Activated naive CD4-positive, alpha-beta T cell treated with anti-CD3 and anti-CD28 coated beads, Interleukin-2, amount 10 ng/mL, durations not matched to agents 7 days and 5 days (primary cell): ENCODE results near the gene VAPB.
"Not testable (repeated sequence)": the region's sequence is repeated elsewhere in the genome, so short reads cannot be mapped to it uniquely, and the experiment has no call there.

ENCODE experiments used
- CTCF ChIA-PET: fragments of 350-600 bp; sonication (Branson Sonifier 250); formaldehyde crosslinking; loops from one replicate; lab custom pipeline; 2021; ENCODE audit warnings: antibody characterized with exemption; lab: Charles Lee
- DNase-seq: peaks from one replicate; pipeline ENCODE4 v3.0.0-alpha.2; 2020
- H3K27ac Mint-ChIP-seq: one replicate; pipeline ENCODE4 v1.8.0; 2021; ENCODE audit warnings: mild to moderate bottlenecking, moderate library complexity, mixed read lengths
- H3K27me3 Mint-ChIP-seq: one replicate; pipeline ENCODE4 v1.8.0; 2021; ENCODE audit warnings: mild to moderate bottlenecking, mixed read lengths
- H3K36me3 Mint-ChIP-seq: one replicate; pipeline ENCODE4 v1.8.0; 2021; ENCODE audit warnings: mixed read lengths
- H3K4me1 Mint-ChIP-seq: one replicate; pipeline ENCODE4 v1.8.0; 2021; ENCODE audit warnings: mixed read lengths
- H3K4me3 Mint-ChIP-seq: one replicate; pipeline ENCODE4 v1.8.0; 2021; ENCODE audit warnings: mild to moderate bottlenecking, moderate library complexity, mixed read lengths
- H3K9me3 Mint-ChIP-seq: one replicate; pipeline ENCODE4 v1.8.0; 2021; ENCODE audit warnings: mixed read lengths

VAPB gene

GRCh38 chr20:58407966-58408557 lies 19.0 kb downstream of the VAPB start:
- no peaks in the 10 kb centered on the region for H3K9me3 Mint-ChIP-seq
- CTCF ChIA-PET: interaction anchor here (0.6 kb wide), 2 partner anchors 99 to 1048 kb away, joined by 3 read pairs; no protein-coding TSS in a partner anchor
- H3K27ac Mint-ChIP-seq: peak overlapping the region; percentile 89
- peaks cover 8% of the 10 kb centered on the region for H3K36me3 Mint-ChIP-seq
- peak; percentile 30 for DNase-seq
- peaks cover 39% of the 10 kb centered on the region for H3K4me1 Mint-ChIP-seq
- no peaks in the 10 kb centered on the region for H3K27me3 Mint-ChIP-seq
- H3K4me3 Mint-ChIP-seq: peak overlapping the region; percentile 17

- Mint-ChIP-seq H3K27ac (peak overlapping the region; percentile 89), H3K36me3 (peaks cover 8% of the 10 kb centered on the region), H3K9me3 (no peaks in the 10 kb centered on the region), H3K4me1 (peaks cover 39% of the 10 kb centered on the region), H3K27me3 (no peaks in the 10 kb centered on the region), H3K4me3 (no peak overlapping the region)
- no peak for DNase-seq
- CTCF ChIA-PET: no interaction called here
Observed at GRCh38 chr20:58408603-58409246, 19.7 kb downstream of the VAPB start.

- Mint-ChIP-seq H3K36me3 (peaks cover 32% of the 10 kb centered on the region), H3K4me1 (peaks cover 48% of the 10 kb centered on the region)
- CTCF ChIA-PET, DNase-seq, H3K27ac Mint-ChIP-seq, H3K9me3 Mint-ChIP-seq, H3K4me3 Mint-ChIP-seq, H3K27me3 Mint-ChIP-seq: not testable (repeated sequence)
Observed at GRCh38 chr20:58414216-58414615, 25.2 kb downstream of the VAPB start.

- H3K9me3 Mint-ChIP-seq, H3K4me3 Mint-ChIP-seq, H3K27me3 Mint-ChIP-seq, CTCF ChIA-PET, DNase-seq, H3K27ac Mint-ChIP-seq: not testable (repeated sequence)
- Mint-ChIP-seq H3K36me3 (peaks cover 37% of the 10 kb centered on the region), H3K4me1 (peaks cover 43% of the 10 kb centered on the region)
Observed at GRCh38 chr20:58414786-58415185, 25.8 kb downstream of the VAPB start.

- Mint-ChIP-seq H3K27ac (peak overlapping the region; percentile 39), H3K27me3 (no peaks in the 10 kb centered on the region), H3K4me1 (peaks cover 33% of the 10 kb centered on the region), H3K9me3 (no peaks in the 10 kb centered on the region), H3K36me3 (peaks cover 48% of the 10 kb centered on the region), H3K4me3 (no peak overlapping the region)
- DNase-seq: no peak
- CTCF ChIA-PET: interaction anchor here (0.7 kb wide), 1 partner anchor 112 kb away, joined by 3 read pairs; no protein-coding TSS in a partner anchor
Observed at GRCh38 chr20:58416057-58416456, 27.0 kb downstream of the VAPB start.

- Mint-ChIP-seq H3K36me3 (peaks cover 53% of the 10 kb centered on the region), H3K9me3 (no peaks in the 10 kb centered on the region), H3K4me3 (peak overlapping the region; percentile 44), H3K4me1 (peaks cover 33% of the 10 kb centered on the region), H3K27me3 (no peaks in the 10 kb centered on the region), H3K27ac (peak overlapping the region; percentile 84)
- CTCF ChIA-PET: interaction anchor here (0.7 kb wide), 1 partner anchor 112 kb away, joined by 3 read pairs; no protein-coding TSS in a partner anchor
- no peak for DNase-seq
Observed at GRCh38 chr20:58416835-58417234, 27.8 kb downstream of the VAPB start.

- DNase-seq: no peak
- Mint-ChIP-seq H3K27ac (no peak overlapping the region), H3K4me3 (no peak overlapping the region), H3K27me3 (no peaks in the 10 kb centered on the region), H3K4me1 (peaks cover 33% of the 10 kb centered on the region), H3K9me3 (no peaks in the 10 kb centered on the region), H3K36me3 (peaks cover 56% of the 10 kb centered on the region)
- CTCF ChIA-PET: no interaction called here
Observed at GRCh38 chr20:58417438-58417837, 28.4 kb downstream of the VAPB start.

- DNase-seq: no peak
- Mint-ChIP-seq H3K9me3 (no peaks in the 10 kb centered on the region), H3K4me1 (peaks cover 33% of the 10 kb centered on the region), H3K27ac (peak overlapping the region; percentile 42), H3K27me3 (no peaks in the 10 kb centered on the region), H3K36me3 (peaks cover 58% of the 10 kb centered on the region), H3K4me3 (no peak overlapping the region)
- CTCF ChIA-PET: no interaction called here
Observed at GRCh38 chr20:58418949-58419748, 30.1 kb downstream of the VAPB start.

GRCh38 chr20:58420798-58421496 lies 31.9 kb downstream of the VAPB start:
- no peak for DNase-seq
- Mint-ChIP-seq H3K27ac (peak overlapping the region; percentile 33), H3K4me3 (no peak overlapping the region), H3K36me3 (peaks cover 60% of the 10 kb centered on the region), H3K9me3 (no peaks in the 10 kb centered on the region), H3K4me1 (peaks cover 23% of the 10 kb centered on the region), H3K27me3 (no peaks in the 10 kb centered on the region)
- CTCF ChIA-PET: no interaction called here

GRCh38 chr20:58421497-58421850 lies 32.4 kb downstream of the VAPB start:
- Mint-ChIP-seq H3K27me3 (no peaks in the 10 kb centered on the region), H3K36me3 (peaks cover 56% of the 10 kb centered on the region), H3K27ac (no peak overlapping the region)

GRCh38 chr20:58424218-58424969 lies 35.4 kb downstream of the VAPB start:
- peaks cover 45% of the 10 kb centered on the region for H3K36me3 Mint-ChIP-seq
- no peak overlapping the region for H3K4me3 Mint-ChIP-seq
- CTCF ChIA-PET: interaction anchor here (1.3 to 1.6 kb wide), 2 partner anchors 8 to 20 kb away, joined by 3 to 4 read pairs; no protein-coding TSS in a partner anchor
- no peaks in the 10 kb centered on the region for H3K27me3 Mint-ChIP-seq
- peaks cover 3% of the 10 kb centered on the region for H3K9me3 Mint-ChIP-seq
- no peak overlapping the region for H3K27ac Mint-ChIP-seq
- no peak for DNase-seq
- H3K4me1 Mint-ChIP-seq: no peaks in the 10 kb centered on the region

More at GRCh38 chr20:58421497-58421850, 32.4 kb downstream of the VAPB start:
- Mint-ChIP-seq H3K4me1 (peaks cover 18% of the 10 kb centered on the region), H3K4me3 (no peak overlapping the region), H3K9me3 (no peaks in the 10 kb centered on the region)
- no peak for DNase-seq
- CTCF ChIA-PET: no interaction called here

- H3K27me3 Mint-ChIP-seq, H3K27ac Mint-ChIP-seq, H3K4me1 Mint-ChIP-seq, DNase-seq, H3K4me3 Mint-ChIP-seq, H3K9me3 Mint-ChIP-seq, CTCF ChIA-PET: not testable (repeated sequence)
- H3K36me3 Mint-ChIP-seq: peaks cover 33% of the 10 kb centered on the region
Observed at GRCh38 chr20:58427571-58427970, 38.5 kb downstream of the VAPB start.

- peaks cover 39% of the 10 kb centered on the region for H3K36me3 Mint-ChIP-seq
- no peaks in the 10 kb centered on the region for H3K27me3 Mint-ChIP-seq
- H3K4me3 Mint-ChIP-seq: no peak overlapping the region
- no peak overlapping the region for H3K27ac Mint-ChIP-seq
- peaks cover 14% of the 10 kb centered on the region for H3K4me1 Mint-ChIP-seq
- CTCF ChIA-PET: interaction anchor here (0.7 kb wide), 1 partner anchor 13 kb away, joined by 3 read pairs; no protein-coding TSS in a partner anchor
- DNase-seq: no peak
- H3K9me3 Mint-ChIP-seq: peaks cover 3% of the 10 kb centered on the region
Observed at GRCh38 chr20:58428364-58428763, 39.3 kb downstream of the VAPB start.
